Naive B cell (primary cell): Measurements from ENCODE around the gene ONECUT3. TPM values are rescaled to one million over a fixed set of nuclear protein-coding genes. Genes with fewer than 3 reads are reported as not detected.

Experiments
- ATAC-seq, 2 donors: fragments of 150-1000 bp; cut with Tn5 transposase; 2 replicates each; pipeline ENCODE4 v1.10.0; 2021; ENCODE audit warnings: low read depth in 2 of 2, mild to moderate bottlenecking in 2 of 2, moderate library complexity in 2 of 2
- DNase-seq: peaks from one replicate; pipeline ENCODE4 v3.0.0; 2022
- H3K27ac Mint-ChIP-seq, 6 donors: one replicate each; pipeline ENCODE4 v1.8.0; 2020 to 2022; ENCODE audit warnings: mild to moderate bottlenecking in 6 of 6, mixed read lengths in 6 of 6, moderate library complexity in 5 of 6, inconsistent platforms in 2 of 6
- H3K27me3 Mint-ChIP-seq, 3 donors: one replicate each; pipeline ENCODE4 v1.8.0; 2021 to 2022; ENCODE audit warnings: mixed read lengths in 3 of 3, mild to moderate bottlenecking in 1 of 3
- H3K36me3 Mint-ChIP-seq, 2 donors: one replicate each; pipeline ENCODE4 v1.8.0; 2020 to 2022; ENCODE audit warnings: mixed read lengths in 2 of 2, inconsistent platforms in 1 of 2, mild to moderate bottlenecking in 1 of 2
- H3K4me1 Mint-ChIP-seq, 3 donors: one replicate each; pipeline ENCODE4 v1.8.0; 2020 to 2022; ENCODE audit warnings: mixed read lengths in 3 of 3, inconsistent platforms in 1 of 3, mild to moderate bottlenecking in 1 of 3, moderate library complexity in 1 of 3
- H3K4me3 Mint-ChIP-seq, 8 donors: one replicate each; pipeline ENCODE4 v1.8.0; 2020 to 2022; ENCODE audit warnings: mild to moderate bottlenecking in 8 of 8, mixed read lengths in 8 of 8, moderate library complexity in 8 of 8, inconsistent platforms in 2 of 8
- H3K9me3 Mint-ChIP-seq, 7 donors: one replicate each; pipeline ENCODE4 v1.8.0; 2020 to 2022; ENCODE audit warnings: mixed read lengths in 7 of 7, mild to moderate bottlenecking in 5 of 7, inconsistent platforms in 2 of 7, moderate library complexity in 1 of 7
- polyA plus RNA-seq, 6 donors: library from polyadenylated mRNA; unstranded; fragments of 300-500 nt; fragmentation: Illumina TruSeq; gene quantifications; one replicate each; pipeline ENCODE4 v1.2.3, GENCODE V29; 2021; ENCODE audit warnings: low read depth in 6 of 6

ONECUT3 gene
- polyA plus RNA-seq, 6 donors from 2014 or later = not detected

- Mint-ChIP-seq H3K27ac (peak overlapping the region in 1 of 6 donors; percentile 52), H3K9me3 (peaks cover 0 to 3% (median 0%) of the 10 kb centered on the region in 7 donors), H3K27me3 (no peaks in the 10 kb centered on the region), H3K4me1 (peaks cover under 1 to 13% (median 4%) of the 10 kb centered on the region in 3 donors), H3K36me3 (no peaks in the 10 kb centered on the region), H3K4me3 (peak overlapping the region in 1 of 8 donors; percentile 47)
- DNase-seq = no peak
- ATAC-seq = no peak
These were observed 53.1 kb downstream of the ONECUT3 start for GRCh38 chr19:1806184-1807029.

DNA sequence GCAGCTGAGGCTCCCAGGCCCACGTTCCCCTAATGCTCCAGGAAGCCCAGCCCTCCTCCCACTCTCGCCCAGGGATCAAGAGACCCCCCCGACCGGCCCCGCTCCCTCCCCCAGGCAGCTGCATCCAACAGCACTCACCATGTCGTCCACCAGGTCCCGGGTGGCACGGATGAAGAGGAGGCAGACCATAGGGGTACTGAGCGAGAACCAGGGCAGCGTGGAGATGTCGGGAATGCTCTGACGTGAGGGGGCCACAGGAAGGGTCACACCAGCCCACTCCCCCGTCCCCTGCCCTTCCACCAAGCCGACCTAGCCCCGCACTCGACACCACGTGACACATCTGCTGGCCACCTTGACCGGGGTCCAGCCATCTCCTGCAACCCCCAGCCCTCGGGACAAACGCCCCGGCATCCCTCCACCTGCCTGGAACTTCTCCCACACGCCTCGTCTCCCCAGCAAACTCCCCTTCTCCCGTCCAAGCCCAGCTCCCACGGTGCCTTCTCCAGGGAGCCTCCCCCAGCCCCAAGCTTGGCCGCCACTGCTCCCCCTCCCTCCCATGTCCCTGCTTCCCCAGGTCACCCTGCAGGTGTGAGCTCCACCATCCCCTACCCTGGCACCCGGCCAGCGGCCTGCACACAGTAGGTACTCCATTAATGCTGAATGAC lies 53.9 kb downstream of the ONECUT3 start:
- Mint-ChIP-seq H3K4me1 (peaks cover 2 to 13% (median 4%) of the 10 kb centered on the region in 3 donors), H3K9me3 (peaks cover 0 to 3% (median 0%) of the 10 kb centered on the region in 7 donors), H3K27ac (no peak overlapping the region), H3K36me3 (no peaks in the 10 kb centered on the region), H3K4me3 (peak overlapping the region in 2 of 8 donors; percentile 47 to 54), H3K27me3 (no peaks in the 10 kb centered on the region)
- no peak for ATAC-seq
- DNase-seq = no peak

DNA sequence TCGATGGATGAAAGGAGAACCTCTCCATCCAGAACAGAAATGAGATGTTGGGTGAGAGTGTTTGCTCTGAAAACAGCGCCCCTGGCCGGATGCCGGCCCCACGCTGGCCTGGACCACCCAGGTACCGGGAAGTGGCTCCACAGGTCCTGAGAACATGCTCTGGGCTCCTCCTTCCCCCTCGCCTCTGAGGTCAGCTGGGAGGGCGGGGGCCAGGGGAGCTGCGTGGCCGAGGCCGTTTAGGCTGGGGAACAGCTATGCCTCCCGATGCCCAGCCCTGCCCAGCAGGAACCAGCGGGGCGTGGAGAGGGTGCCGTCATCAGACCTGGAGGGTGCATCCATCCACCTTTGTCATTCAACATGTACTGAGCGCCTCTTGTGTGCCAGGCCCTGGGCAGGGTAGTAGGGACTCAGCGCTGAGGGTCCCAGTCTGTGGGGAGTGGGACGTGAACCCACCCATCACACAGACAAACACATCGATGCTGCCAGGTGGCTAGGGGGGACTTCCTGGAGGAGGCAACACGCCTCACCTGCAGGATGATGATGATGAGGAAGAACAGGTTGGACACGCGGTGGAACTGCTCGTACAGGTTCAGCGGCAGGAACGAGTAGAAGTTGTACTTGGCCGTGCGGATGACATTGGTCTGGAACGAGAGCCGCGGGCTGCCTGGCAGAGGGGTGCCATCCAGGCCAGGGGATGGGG lies 54.5 kb downstream of the ONECUT3 start:
- no peaks in the 10 kb centered on the region for H3K36me3 Mint-ChIP-seq
- no peak for ATAC-seq
- peak overlapping the region in 2 of 6 donors; percentile 21 to 85 for H3K27ac Mint-ChIP-seq
- H3K27me3 Mint-ChIP-seq = no peaks in the 10 kb centered on the region
- peak overlapping the region in 1 of 8 donors; percentile 54 for H3K4me3 Mint-ChIP-seq
- H3K9me3 Mint-ChIP-seq = peaks cover 0 to 3% (median 0%) of the 10 kb centered on the region in 7 donors
- H3K4me1 Mint-ChIP-seq = peaks cover 7 to 15% (median 10%) of the 10 kb centered on the region in 3 donors
- no peak for DNase-seq

GRCh38 chr19:1808395-1808731 lies 55.1 kb downstream of the ONECUT3 start:
- H3K4me1 Mint-ChIP-seq = peaks cover 12 to 18% (median 15%) of the 10 kb centered on the region in 3 donors
- no peak overlapping the region for H3K4me3 Mint-ChIP-seq
- H3K9me3 Mint-ChIP-seq = peaks cover 0 to 3% (median 0%) of the 10 kb centered on the region in 7 donors
- no peaks in the 10 kb centered on the region for H3K27me3 Mint-ChIP-seq
- H3K36me3 Mint-ChIP-seq = no peaks in the 10 kb centered on the region
- ATAC-seq (no peak), DNase-seq (no peak)
- peak overlapping the region in 1 of 6 donors; percentile 21 for H3K27ac Mint-ChIP-seq

- Mint-ChIP-seq H3K27ac (no peak overlapping the region), H3K36me3 (no peaks in the 10 kb centered on the region), H3K4me1 (peaks cover 15 to 19% (median 16%) of the 10 kb centered on the region in 3 donors), H3K4me3 (peak overlapping the region in 1 of 8 donors; percentile 87), H3K27me3 (no peaks in the 10 kb centered on the region), H3K9me3 (peaks cover 0 to under 1% (median 0%) of the 10 kb centered on the region in 7 donors)
- ATAC-seq = no peak
- no peak for DNase-seq
These were observed 56.4 kb downstream of the ONECUT3 start for GRCh38 chr19:1809678-1810077.

- no peak for DNase-seq
- ATAC-seq = no peak
- Mint-ChIP-seq H3K36me3 (no peaks in the 10 kb centered on the region), H3K4me3 (peak overlapping the region in 6 of 8 donors; percentile 65 to 92 (median 74)), H3K9me3 (no peaks in the 10 kb centered on the region), H3K4me1 (peaks cover 15 to 19% (median 16%) of the 10 kb centered on the region in 3 donors), H3K27ac (peak overlapping the region in 3 of 6 donors; percentile 25 to 93 (median 71)), H3K27me3 (no peaks in the 10 kb centered on the region)
These were observed 57.3 kb downstream of the ONECUT3 start for GRCh38 chr19:1810439-1811160.

- H3K9me3 Mint-ChIP-seq = no peaks in the 10 kb centered on the region
- H3K27ac Mint-ChIP-seq = peak overlapping the region in 1 of 6 donors; percentile 59
- DNase-seq (no peak), ATAC-seq (no peak)
- H3K4me3 Mint-ChIP-seq = peak overlapping the region; percentile 33 to 92 (median 75)
- H3K4me1 Mint-ChIP-seq = peaks cover 15 to 19% (median 16%) of the 10 kb centered on the region in 3 donors
- H3K27me3 Mint-ChIP-seq = no peaks in the 10 kb centered on the region
- no peaks in the 10 kb centered on the region for H3K36me3 Mint-ChIP-seq
These were observed 58.2 kb downstream of the ONECUT3 start for GRCh38 chr19:1811472-1811894.

DNA sequence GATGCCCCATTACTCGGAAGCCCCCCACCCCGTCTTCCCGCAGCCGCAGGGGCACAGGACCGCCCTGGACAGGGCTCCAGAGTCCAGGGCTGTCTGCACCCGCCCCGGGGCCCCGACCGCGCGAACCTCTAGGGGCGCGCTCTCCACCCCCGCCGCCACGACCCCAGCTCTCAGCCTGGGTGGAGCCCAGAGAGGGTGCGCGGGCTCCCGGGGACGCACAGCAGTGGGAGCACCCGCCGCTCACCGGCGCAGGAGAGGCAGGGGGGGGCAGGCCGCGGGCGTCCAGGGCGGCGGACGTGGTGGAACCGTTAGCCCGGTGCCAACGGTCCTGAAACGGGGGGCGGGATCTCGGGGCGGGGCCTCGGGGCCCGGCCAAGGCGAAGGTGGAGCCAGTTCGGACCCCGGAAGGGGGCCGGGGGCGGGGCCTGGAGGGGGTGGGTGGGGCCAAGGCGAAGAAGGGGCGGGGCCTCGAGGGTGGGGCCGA lies 58.7 kb downstream of the ONECUT3 start, which contains the start of gene ATP8B3:
ATP8B3 (minus strand) TSS at position 335 of the 484 bp plus-strand sequence. CDS start 540 bp downstream, outside the sequence.
- Mint-ChIP-seq H3K4me1 (peaks cover 15 to 19% (median 16%) of the 10 kb centered on the region in 3 donors), H3K9me3 (no peaks in the 10 kb centered on the region), H3K36me3 (no peaks in the 10 kb centered on the region), H3K4me3 (peak within 1 kb of the TSS; percentile 87 to 98 (median 92)), H3K27me3 (no peaks in the 10 kb centered on the region), H3K27ac (peak within 1 kb of the TSS; percentile 56 to 96 (median 82))
- ATAC-seq (peak; percentile 8 to 12), DNase-seq (peak; percentile 32)

DNA sequence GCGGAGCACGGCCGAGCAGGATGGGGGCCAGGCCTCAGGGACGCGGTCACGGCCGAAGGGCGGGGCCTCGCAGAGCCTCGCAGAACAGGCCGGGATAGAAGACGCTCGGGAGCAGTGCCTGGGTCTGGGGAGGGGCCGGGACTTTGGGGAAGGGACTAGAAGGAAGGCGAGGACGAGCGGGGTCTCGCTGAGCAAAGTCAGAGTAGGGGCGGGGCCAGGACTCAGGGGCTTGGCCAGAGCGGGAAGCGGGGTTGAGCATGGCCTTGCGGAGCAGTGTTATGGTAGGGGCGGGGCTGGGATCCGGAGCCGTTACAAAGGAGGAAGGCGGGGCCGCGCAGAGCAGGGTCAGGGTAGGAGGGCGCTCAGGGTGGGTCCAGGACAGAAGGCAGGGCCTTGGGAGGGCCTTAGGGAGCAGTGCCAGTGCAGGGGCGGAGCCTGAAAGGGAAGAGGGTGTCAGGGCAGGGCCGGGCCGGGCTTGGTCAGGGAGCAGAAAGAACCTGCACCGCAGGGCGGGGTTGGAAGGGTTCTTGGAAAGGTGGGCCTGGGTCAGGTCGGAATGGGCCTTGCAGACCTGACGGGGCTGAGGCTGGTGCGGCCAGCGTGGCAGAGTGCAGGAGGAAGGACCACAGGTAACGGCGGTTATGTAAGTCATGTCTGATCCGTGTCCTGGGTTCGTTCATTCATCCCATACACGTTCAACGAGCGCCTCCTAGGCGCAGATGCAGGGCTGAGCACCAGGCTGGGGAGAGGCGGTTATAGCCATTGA lies 59.3 kb downstream of the ONECUT3 start:
- ATAC-seq (peak; percentile 75), DNase-seq (peak; percentile 77)
- Mint-ChIP-seq H3K4me1 (peaks cover 15 to 19% (median 16%) of the 10 kb centered on the region in 3 donors), H3K36me3 (no peaks in the 10 kb centered on the region), H3K4me3 (peak overlapping the region; percentile 87 to 98 (median 92)), H3K9me3 (no peaks in the 10 kb centered on the region), H3K27me3 (no peaks in the 10 kb centered on the region), H3K27ac (peak overlapping the region; percentile 49 to 96 (median 64))

GRCh38 chr19:1813192-1814182 lies 60.2 kb downstream of the ONECUT3 start:
- no peaks in the 10 kb centered on the region for H3K9me3 Mint-ChIP-seq
- peaks cover 15 to 19% (median 16%) of the 10 kb centered on the region in 3 donors for H3K4me1 Mint-ChIP-seq
- H3K4me3 Mint-ChIP-seq = peak overlapping the region; percentile 87 to 98 (median 92)
- no peaks in the 10 kb centered on the region for H3K27me3 Mint-ChIP-seq
- ATAC-seq = no peak
- DNase-seq = no peak
- H3K27ac Mint-ChIP-seq = peak overlapping the region in 2 of 6 donors; percentile 57 to 96
- H3K36me3 Mint-ChIP-seq = no peaks in the 10 kb centered on the region

GRCh38 chr19:1814391-1814790 lies 61.1 kb downstream of the ONECUT3 start:
- Mint-ChIP-seq H3K4me1 (peaks cover 15 to 19% (median 16%) of the 10 kb centered on the region in 3 donors), H3K27me3 (no peaks in the 10 kb centered on the region), H3K36me3 (no peaks in the 10 kb centered on the region), H3K27ac (peak overlapping the region in 1 of 6 donors; percentile 78), H3K4me3 (no peak overlapping the region), H3K9me3 (no peaks in the 10 kb centered on the region)
- no peak for ATAC-seq
- DNase-seq = no peak
